AG09309 (cell line): Measurements from ENCODE around the gene GDF10.

Experiments
- DNase-seq: peaks from one replicate; pipeline ENCODE4 v3.0.0-alpha.2; 2010; ENCODE audit warnings: low read depth
- H3K4me3 ChIP-seq: 2 replicates; pipeline ENCODE4 v1.5.1; 2011; ENCODE audit warnings: mild to moderate bottlenecking, low read depth, low read length, moderate library complexity; ENCODE audit not compliant: control insufficient read depth
- TF ChIP-seq, protein P1 (sequence below): IDR thresholded peaks from 2 replicates; pipeline ENCODE4 v1.5.1; 2011; ENCODE audit warnings: mild to moderate bottlenecking, low read depth, low read length, inconsistent platforms; ENCODE audit not compliant: insufficient read depth, control insufficient read depth; ENCODE audit errors: missing control alignments

GDF10 gene

GRCh38 chr10:47329855-47330254 is 29.9 kb downstream of the GDF10 start:
- H3K4me3 ChIP-seq: no peak overlapping the region
- no peak for DNase-seq
- TF ChIP-seq, protein P1, sequence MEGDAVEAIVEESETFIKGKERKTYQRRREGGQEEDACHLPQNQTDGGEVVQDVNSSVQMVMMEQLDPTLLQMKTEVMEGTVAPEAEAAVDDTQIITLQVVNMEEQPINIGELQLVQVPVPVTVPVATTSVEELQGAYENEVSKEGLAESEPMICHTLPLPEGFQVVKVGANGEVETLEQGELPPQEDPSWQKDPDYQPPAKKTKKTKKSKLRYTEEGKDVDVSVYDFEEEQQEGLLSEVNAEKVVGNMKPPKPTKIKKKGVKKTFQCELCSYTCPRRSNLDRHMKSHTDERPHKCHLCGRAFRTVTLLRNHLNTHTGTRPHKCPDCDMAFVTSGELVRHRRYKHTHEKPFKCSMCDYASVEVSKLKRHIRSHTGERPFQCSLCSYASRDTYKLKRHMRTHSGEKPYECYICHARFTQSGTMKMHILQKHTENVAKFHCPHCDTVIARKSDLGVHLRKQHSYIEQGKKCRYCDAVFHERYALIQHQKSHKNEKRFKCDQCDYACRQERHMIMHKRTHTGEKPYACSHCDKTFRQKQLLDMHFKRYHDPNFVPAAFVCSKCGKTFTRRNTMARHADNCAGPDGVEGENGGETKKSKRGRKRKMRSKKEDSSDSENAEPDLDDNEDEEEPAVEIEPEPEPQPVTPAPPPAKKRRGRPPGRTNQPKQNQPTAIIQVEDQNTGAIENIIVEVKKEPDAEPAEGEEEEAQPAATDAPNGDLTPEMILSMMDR: no peak

- H3K4me3 ChIP-seq: no peak overlapping the region
- TF ChIP-seq, protein P1: no peak
- no peak for DNase-seq
Observed at GRCh38 chr10:47330366-47330765, 30.4 kb downstream of the GDF10 start.

GRCh38 chr10:47330804-47331203 is 30.8 kb downstream of the GDF10 start:
- DNase-seq: no peak
- H3K4me3 ChIP-seq: no peak overlapping the region
- TF ChIP-seq, protein P1: no peak

DNA sequence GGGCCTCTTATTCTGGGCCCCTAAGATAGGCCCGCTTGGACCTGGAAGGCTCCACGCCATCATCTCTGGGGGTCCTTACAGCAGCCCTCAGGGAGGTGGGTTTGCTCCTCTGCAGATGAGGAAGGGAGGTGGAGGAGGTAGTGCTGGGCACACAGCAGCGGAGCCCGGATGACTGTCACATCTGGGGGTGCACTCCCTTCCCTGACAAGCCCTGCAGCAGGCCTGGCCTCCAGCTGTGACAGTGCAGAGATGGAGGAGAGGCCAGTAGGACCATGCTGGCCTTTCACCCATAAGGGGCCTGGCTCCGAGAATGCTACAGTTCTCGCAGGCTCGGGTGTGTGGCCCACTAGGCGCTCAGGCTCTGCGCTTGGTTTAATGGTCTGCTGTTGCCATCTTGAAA is 31.5 kb downstream of the GDF10 start:
- H3K4me3 ChIP-seq: no peak overlapping the region
- DNase-seq: no peak
- TF ChIP-seq, protein P1: no peak

GRCh38 chr10:47331954-47332353 is 32.0 kb downstream of the GDF10 start:
- no peak overlapping the region for H3K4me3 ChIP-seq
- DNase-seq: no peak
- TF ChIP-seq, protein P1: no peak

DNA sequence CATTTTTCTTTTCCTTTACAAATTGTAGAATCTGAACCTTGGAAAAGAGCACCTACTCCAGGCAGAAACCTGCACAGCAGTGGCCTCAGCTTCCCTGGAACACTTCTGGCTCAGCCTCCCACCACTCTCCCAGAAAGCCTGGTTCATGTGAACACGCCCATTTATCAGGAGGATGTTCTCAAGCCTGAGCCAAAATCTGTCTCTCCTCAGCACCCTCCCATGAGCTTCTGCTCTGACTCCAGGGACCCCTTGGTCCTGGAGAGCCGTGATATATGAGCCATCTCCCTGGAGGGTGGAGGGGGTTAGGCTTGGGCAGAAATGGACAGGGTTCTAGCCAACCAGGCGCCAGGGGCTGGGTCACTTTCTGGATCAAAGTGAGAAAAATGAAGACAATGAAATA is 32.4 kb downstream of the GDF10 start:
- DNase-seq: no peak
- no peak overlapping the region for H3K4me3 ChIP-seq
- TF ChIP-seq, protein P1: no peak

- no peak overlapping the region for H3K4me3 ChIP-seq
- TF ChIP-seq, protein P1: no peak
- no peak for DNase-seq
Observed at GRCh38 chr10:47332946-47333345, 32.9 kb downstream of the GDF10 start.
